Measurements from ENCODE around the gene ACAP1. TPM values are rescaled to one million over a fixed set of nuclear protein-coding genes. Genes with fewer than 3 reads are reported as not detected.

Gene ACAP1
- total and polyA plus RNA-seq, 9 of the 15 experiments (the other 6 are each of a cell fraction or from before 2014, with no cell fraction given): 0.15 to 8.5 (median 2.4) TPM

DNA sequence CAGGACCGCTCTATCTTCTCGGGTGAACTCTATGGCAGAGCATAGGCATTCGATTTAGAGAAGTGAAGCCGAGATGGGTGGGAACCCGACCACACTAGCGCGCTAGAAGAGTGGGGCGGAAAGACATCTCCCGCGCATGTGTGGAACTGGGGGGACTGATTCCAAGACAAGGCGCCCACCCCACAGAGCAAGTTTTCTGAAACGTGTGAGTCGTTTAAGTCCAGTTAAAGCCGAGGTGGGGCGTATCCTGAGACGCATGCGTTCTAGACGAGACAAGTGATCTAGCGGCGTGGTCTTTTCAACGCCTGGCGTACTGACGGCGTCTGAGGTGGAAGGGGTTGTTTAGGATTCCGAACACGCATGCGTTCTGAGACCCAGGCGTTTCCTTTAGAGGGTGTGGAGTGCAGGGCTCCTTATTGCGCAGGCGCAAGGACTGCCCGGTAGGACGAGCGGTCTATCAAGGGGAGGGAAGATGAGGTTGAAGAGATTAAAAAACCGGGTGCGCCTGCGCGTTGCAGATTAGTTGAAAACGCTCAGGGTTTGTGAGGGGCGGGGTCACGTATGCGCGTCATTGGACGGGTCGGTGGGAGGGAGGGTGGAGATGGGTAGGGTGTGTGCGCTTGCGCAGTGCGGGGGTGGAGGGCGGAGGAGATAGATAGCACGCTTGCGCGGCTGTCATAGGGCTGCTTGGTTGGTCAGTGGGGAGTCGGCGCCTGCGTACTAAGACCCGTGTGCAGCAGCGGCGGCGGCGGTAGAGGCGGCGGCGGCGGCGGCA is 29.2 kb upstream of the ACAP1 start, which contains the start of gene EIF5A (continued):
- TF ChIP-seq MGA (IDR thresholded peaks at IDR 0.05) (no peak), CBX8 (IDR thresholded peaks at IDR 0.05; ENCODE audit: borderline replicate concordance, extremely low read depth, low read depth, low read length, poor library complexity, severe bottlenecking) (no peak), POLR3A (IDR thresholded peaks at IDR 0.05; ENCODE audit: borderline replicate concordance, extremely low read depth, insufficient read depth, insufficient read length) (no peak), RFX7 (CRISPR knock-in tag; IDR thresholded peaks at IDR 0.05) (no peak), ZNF311 (CRISPR knock-in tag; IDR thresholded peaks at IDR 0.05) (no peak), ZSCAN32 (CRISPR knock-in tag; IDR thresholded peaks at IDR 0.05) (no peak), ETS2 (tag; IDR thresholded peaks at IDR 0.05; ENCODE audit: borderline replicate concordance, poor library complexity, severe bottlenecking) (no peak), ESRRA (IDR thresholded peaks at IDR 0.05; ENCODE audit: borderline replicate concordance, low read depth) (no peak), ARID1B (IDR thresholded peaks at IDR 0.05) (no peak), TAF7 (tag; IDR thresholded peaks at IDR 0.05) (peak; percentile 76), SAFB2 (IDR thresholded peaks at IDR 0.05; ENCODE audit: borderline replicate concordance, low read depth, low read length, severe bottlenecking) (no peak), BCL6 (CRISPR knock-in tag; IDR thresholded peaks at IDR 0.05) (no peak), MBD2 (IDR thresholded peaks at IDR 0.05; ENCODE audit: borderline replicate concordance, low read depth) (peak; percentile 46; the same call in 1 of the 2 replicates), ZNF699 (CRISPR knock-in tag; IDR thresholded peaks at IDR 0.05; ENCODE audit: insufficient replicate concordance) (no peak), ZKSCAN1 (IDR thresholded peaks at IDR 0.05; ENCODE audit: low read depth, low read length) (no peak; the same call in 1 of the 2 replicates)
- TF ChIP-seq, protein P1, sequence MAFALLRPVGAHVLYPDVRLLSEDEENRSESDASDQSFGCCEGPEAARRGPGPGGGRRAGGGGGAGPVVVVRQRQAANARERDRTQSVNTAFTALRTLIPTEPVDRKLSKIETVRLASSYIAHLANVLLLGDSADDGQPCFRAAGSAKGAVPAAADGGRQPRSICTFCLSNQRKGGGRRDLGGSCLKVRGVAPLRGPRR (CRISPR knock-in tag; IDR thresholded peaks at IDR 0.05): no peak

Measured in K562 (cell line).